ENCODE measurements around the gene COPS9. TPM values are rescaled to one million over a fixed set of nuclear protein-coding genes. Genes with fewer than 3 reads are reported as not detected.

Gene COPS9
- total RNA-seq, 1 experiment from 2014 or later = 473 TPM

DNA sequence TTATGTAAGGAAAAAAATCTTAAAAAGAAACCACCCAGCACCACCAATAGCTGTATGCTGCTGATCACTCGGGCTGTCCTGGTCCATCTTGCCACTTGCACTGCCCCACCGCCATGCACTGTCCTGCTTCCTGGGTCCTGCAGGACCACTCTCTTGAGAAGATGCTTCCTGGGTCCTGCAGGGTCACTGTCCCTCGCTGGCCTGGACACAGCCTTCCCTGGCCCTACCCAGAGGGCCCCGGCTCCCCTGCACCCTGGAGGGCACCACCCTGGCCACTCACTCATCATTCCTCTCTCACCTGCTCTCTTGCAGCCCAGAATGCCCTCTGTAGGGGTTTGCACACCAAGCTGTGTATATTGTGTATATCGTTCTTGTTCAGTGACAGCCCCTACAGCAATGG is 6.8 kb upstream of the COPS9 start:
- POLR2A ChIA-PET (ENCODE audit: unreplicated experiment) = no interaction called here
- no peak overlapping the region for H3K27ac ChIP-seq (ENCODE audit: low read length)

GRCh38 chr2:240142256-240142775 is 6.2 kb upstream of the COPS9 start:
- BruUV-seq (replicated peaks) = no TSS peak
- CTCF ChIA-PET = interaction anchor here (0.6 to 2.0 kb wide), 2 partner anchors 81 to 1000 kb away, joined by 3 to 15 read pairs; no protein-coding TSS in a partner anchor
- no peak overlapping the region for H3K4me2 ChIP-seq (ENCODE audit: low read length)
- intact Hi-C loops (cut with micrococcal nuclease) = loop anchor here (5.0 kb wide), 1 partner anchor 320 kb away; no protein-coding TSS in a partner anchor
- no peaks in the 10 kb centered on the region for H4K20me1 ChIP-seq (ENCODE audit: low read length)
- no peaks in the 10 kb centered on the region for H3K9me2 ChIP-seq (replicated peaks; ENCODE audit: low read length)
- ATAC-seq (no peak), DNase-seq (no peak)
- no peaks in the 10 kb centered on the region for H3K27me3 ChIP-seq (ENCODE audit: low read length)
- no peak overlapping the region for H3K4me3 ChIP-seq (ENCODE audit: low read length)
- H3K9me3 ChIP-seq (ENCODE audit: low read length) = no peaks in the 10 kb centered on the region
- no peaks in the 10 kb centered on the region for H3K79me2 ChIP-seq (ENCODE audit: low read length)
- no peak overlapping the region for H3K27ac ChIP-seq (ENCODE audit: low read length)
- H3K36me3 ChIP-seq (ENCODE audit: low read depth, low read length) = no peaks in the 10 kb centered on the region
- no peak overlapping the region for H3K9ac ChIP-seq (ENCODE audit: low read length)
- POLR2A ChIA-PET (ENCODE audit: unreplicated experiment) = no interaction called here
- peaks cover 9% of the 10 kb centered on the region; the same call in 1 of the 2 replicates for H3K4me1 ChIP-seq (ENCODE audit: insufficient read depth, low read length)
- TF ChIP-seq, protein P1, sequence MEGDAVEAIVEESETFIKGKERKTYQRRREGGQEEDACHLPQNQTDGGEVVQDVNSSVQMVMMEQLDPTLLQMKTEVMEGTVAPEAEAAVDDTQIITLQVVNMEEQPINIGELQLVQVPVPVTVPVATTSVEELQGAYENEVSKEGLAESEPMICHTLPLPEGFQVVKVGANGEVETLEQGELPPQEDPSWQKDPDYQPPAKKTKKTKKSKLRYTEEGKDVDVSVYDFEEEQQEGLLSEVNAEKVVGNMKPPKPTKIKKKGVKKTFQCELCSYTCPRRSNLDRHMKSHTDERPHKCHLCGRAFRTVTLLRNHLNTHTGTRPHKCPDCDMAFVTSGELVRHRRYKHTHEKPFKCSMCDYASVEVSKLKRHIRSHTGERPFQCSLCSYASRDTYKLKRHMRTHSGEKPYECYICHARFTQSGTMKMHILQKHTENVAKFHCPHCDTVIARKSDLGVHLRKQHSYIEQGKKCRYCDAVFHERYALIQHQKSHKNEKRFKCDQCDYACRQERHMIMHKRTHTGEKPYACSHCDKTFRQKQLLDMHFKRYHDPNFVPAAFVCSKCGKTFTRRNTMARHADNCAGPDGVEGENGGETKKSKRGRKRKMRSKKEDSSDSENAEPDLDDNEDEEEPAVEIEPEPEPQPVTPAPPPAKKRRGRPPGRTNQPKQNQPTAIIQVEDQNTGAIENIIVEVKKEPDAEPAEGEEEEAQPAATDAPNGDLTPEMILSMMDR (conservative IDR thresholded peaks at IDR 0.05; ENCODE audit: low read depth, low read length) = no peak
- TF ChIP-seq EZH2 (IDR thresholded peaks at IDR 0.05; ENCODE audit: low read length, unreplicated experiment) (no peak), EZH2phosphoT487 (IDR thresholded peaks at IDR 0.05; ENCODE audit: borderline replicate concordance, low read length) (no peak)
- H3F3A ChIP-seq (ENCODE audit: low read length, unreplicated experiment) = no peaks in the 10 kb centered on the region
- H2AFZ ChIP-seq (ENCODE audit: low read length) = no peak overlapping the region

More for the DNA sequence above, 6.8 kb upstream of the COPS9 start:
- ATAC-seq (no peak), DNase-seq (no peak)
- Histone ChIP-seq H3K4me2 (ENCODE audit: low read length) (no peak overlapping the region), H3K4me1 (ENCODE audit: insufficient read depth, low read length) (peaks cover 9% of the 10 kb centered on the region; the same call in 1 of the 2 replicates), H3K36me3 (ENCODE audit: low read depth, low read length) (no peaks in the 10 kb centered on the region), H3K27me3 (ENCODE audit: low read length) (no peaks in the 10 kb centered on the region), H3K4me3 (ENCODE audit: low read length) (no peak overlapping the region), H3K79me2 (ENCODE audit: low read length) (no peaks in the 10 kb centered on the region), H3K9ac (ENCODE audit: low read length) (no peak overlapping the region), H3F3A (ENCODE audit: low read length, unreplicated experiment) (no peaks in the 10 kb centered on the region), H2AFZ (ENCODE audit: low read length) (no peak overlapping the region), H4K20me1 (ENCODE audit: low read length) (no peaks in the 10 kb centered on the region), H3K9me3 (ENCODE audit: low read length) (no peaks in the 10 kb centered on the region), H3K9me2 (replicated peaks; ENCODE audit: low read length) (no peaks in the 10 kb centered on the region)
- CTCF ChIA-PET = interaction anchor here (0.6 to 2.0 kb wide), 3 partner anchors 46 to 1000 kb away, joined by 3 to 15 read pairs (median 3); no protein-coding TSS in a partner anchor
- intact Hi-C loops (cut with micrococcal nuclease) = loop anchor here (1.0 to 5.0 kb wide), 2 partner anchors 82 to 321 kb away; no protein-coding TSS in a partner anchor
- no TSS peak for BruUV-seq (replicated peaks)
- TF ChIP-seq EZH2phosphoT487 (IDR thresholded peaks at IDR 0.05; ENCODE audit: borderline replicate concordance, low read length) (no peak), EZH2 (IDR thresholded peaks at IDR 0.05; ENCODE audit: low read length, unreplicated experiment) (no peak)
- TF ChIP-seq, protein P1 (conservative IDR thresholded peaks at IDR 0.05; ENCODE audit: low read depth, low read length) = no peak

DNA sequence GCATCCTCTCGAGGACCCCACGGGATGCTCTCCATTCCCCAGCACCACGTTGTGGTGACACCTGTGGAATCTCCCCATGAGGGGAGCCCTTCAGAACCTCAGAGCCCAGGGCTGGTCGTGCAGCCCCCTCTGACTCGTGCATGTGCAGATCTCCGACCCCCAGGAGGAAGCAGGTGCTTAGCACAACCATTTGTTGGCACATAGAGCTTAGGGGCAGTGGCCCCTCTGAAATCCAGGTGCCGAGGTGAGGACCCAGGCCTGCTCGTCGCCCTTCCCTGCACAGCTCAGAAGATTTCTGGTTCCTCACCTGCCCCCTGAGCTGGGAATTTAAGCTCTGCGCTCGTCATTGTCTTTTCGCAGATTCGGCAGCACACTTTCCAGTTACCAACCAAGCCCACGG is 5.6 kb upstream of the COPS9 start:
- POLR2A ChIA-PET (ENCODE audit: unreplicated experiment) = no interaction called here
- BruUV-seq (replicated peaks) = no TSS peak
- ATAC-seq (no peak), DNase-seq (no peak)
- intact Hi-C loops (cut with micrococcal nuclease) = loop anchor here (5.0 kb wide), 1 partner anchor 319 kb away; no protein-coding TSS in a partner anchor
- TF ChIP-seq EZH2phosphoT487 (IDR thresholded peaks at IDR 0.05; ENCODE audit: borderline replicate concordance, low read length) = no peak
- Histone ChIP-seq H3K9ac (ENCODE audit: low read length) (no peak overlapping the region), H4K20me1 (ENCODE audit: low read length) (no peaks in the 10 kb centered on the region), H3K9me2 (replicated peaks; ENCODE audit: low read length) (no peaks in the 10 kb centered on the region), H2AFZ (ENCODE audit: low read length) (no peak overlapping the region), H3K4me2 (ENCODE audit: low read length) (no peak overlapping the region), H3K4me3 (ENCODE audit: low read length) (no peak overlapping the region), H3K27me3 (ENCODE audit: low read length) (no peaks in the 10 kb centered on the region), H3F3A (ENCODE audit: low read length, unreplicated experiment) (no peaks in the 10 kb centered on the region), H3K36me3 (ENCODE audit: low read depth, low read length) (no peaks in the 10 kb centered on the region), H3K27ac (ENCODE audit: low read length) (no peak overlapping the region), H3K9me3 (ENCODE audit: low read length) (no peaks in the 10 kb centered on the region), H3K79me2 (ENCODE audit: low read length) (peaks cover 1% of the 10 kb centered on the region), H3K4me1 (ENCODE audit: insufficient read depth, low read length) (peaks cover 11% of the 10 kb centered on the region)
- CTCF ChIA-PET = no interaction called here

Measured in PC-3 (cell line).